Subcutaneous adipose tissue (tissue), 4 donors: ENCODE data around the gene FLT3LG. TPM values are rescaled to one million over a fixed set of nuclear protein-coding genes. Genes with fewer than 3 reads are reported as not detected.

Experiments used
- small RNA-seq: library from RNA; depleted of rRNA; stranded (forward); fragments of <200 nt; gene quantifications from one replicate; pipeline ENCODE3, GENCODE V24; 2016
- total RNA-seq, 4 donors: library from RNA; depleted of rRNA; stranded (reverse); fragments of >200 nt; gene quantifications; one replicate each; pipeline ENCODE4 v1.1.0, GENCODE V29; 2016
- TF ChIP-seq, protein P1 (sequence below): fragments of 450-650 bp; IDR thresholded peaks from one replicate; pipeline ENCODE4 v1.5.1; 2016; ENCODE audit warnings: low read depth, mild to moderate bottlenecking, control low read depth, antibody characterized with exemption, moderate library complexity

The FLT3LG gene
- total RNA-seq, 4 donors from 2014 or later, result 3.2 to 11.5 (median 4.4) TPM

DNA sequence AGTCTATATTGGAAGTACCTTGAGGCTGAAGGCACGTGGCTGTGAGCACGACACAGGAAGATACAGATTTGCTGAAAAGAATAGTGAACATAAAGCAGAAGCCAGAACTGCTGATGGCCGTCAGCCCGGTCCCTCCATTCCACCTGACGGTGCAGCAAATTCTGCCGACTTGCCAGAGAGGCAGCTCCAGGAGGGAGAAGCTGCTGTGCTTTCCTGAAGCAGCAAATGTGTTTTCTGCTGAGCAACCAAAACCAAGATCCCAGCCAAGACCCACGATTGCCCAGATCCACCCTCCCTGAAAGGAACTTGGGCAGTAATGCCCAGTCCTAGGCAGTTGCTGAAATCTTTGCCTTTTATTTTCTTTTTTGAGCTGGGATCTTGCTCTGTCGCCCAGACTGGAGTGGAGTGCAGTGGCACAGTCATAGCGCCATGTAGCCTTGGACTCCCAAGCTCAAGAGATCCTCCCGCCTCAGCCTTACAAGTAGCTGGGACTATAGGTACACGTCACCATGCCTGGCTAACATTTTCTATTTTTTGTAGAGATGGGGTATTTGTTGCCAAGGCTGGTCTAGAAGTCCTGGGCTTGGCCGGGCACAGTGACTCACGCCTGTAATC lies 46.8 kb downstream of the FLT3LG start:
- TF ChIP-seq, protein P1, sequence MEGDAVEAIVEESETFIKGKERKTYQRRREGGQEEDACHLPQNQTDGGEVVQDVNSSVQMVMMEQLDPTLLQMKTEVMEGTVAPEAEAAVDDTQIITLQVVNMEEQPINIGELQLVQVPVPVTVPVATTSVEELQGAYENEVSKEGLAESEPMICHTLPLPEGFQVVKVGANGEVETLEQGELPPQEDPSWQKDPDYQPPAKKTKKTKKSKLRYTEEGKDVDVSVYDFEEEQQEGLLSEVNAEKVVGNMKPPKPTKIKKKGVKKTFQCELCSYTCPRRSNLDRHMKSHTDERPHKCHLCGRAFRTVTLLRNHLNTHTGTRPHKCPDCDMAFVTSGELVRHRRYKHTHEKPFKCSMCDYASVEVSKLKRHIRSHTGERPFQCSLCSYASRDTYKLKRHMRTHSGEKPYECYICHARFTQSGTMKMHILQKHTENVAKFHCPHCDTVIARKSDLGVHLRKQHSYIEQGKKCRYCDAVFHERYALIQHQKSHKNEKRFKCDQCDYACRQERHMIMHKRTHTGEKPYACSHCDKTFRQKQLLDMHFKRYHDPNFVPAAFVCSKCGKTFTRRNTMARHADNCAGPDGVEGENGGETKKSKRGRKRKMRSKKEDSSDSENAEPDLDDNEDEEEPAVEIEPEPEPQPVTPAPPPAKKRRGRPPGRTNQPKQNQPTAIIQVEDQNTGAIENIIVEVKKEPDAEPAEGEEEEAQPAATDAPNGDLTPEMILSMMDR, result no peak

DNA sequence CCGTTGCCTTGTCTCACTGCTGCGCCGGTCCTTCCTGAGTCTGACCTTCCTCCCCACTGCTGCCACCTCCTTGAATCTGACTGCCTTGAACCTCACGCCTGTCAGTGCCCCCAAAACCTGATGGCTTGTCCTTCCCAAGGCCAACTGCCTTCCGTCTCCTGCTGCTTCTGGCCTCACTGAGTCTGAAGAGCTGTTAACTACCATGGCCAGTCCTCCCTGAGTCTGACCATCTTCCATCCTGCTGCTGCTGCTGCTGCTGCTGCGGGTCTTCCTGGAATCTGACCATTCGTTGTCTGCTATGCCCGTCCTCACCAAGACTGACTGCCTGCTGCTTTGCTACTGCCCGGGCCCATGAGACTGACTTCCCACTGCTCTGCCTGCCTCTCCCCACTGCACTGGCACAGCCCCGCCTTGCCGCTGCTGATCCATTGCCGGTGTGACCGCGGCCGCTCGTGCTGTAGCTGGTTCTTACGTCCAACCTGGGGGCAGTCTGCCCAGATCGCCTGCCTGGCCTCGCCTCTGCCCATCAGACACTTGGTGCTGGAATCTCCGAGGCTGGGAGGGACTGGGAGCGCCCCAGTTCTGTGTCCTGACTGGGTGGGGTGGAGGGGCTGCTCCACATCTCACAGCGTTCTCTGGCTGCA lies 50.9 kb downstream of the FLT3LG start:
- TF ChIP-seq, protein P1, result no peak

DNA sequence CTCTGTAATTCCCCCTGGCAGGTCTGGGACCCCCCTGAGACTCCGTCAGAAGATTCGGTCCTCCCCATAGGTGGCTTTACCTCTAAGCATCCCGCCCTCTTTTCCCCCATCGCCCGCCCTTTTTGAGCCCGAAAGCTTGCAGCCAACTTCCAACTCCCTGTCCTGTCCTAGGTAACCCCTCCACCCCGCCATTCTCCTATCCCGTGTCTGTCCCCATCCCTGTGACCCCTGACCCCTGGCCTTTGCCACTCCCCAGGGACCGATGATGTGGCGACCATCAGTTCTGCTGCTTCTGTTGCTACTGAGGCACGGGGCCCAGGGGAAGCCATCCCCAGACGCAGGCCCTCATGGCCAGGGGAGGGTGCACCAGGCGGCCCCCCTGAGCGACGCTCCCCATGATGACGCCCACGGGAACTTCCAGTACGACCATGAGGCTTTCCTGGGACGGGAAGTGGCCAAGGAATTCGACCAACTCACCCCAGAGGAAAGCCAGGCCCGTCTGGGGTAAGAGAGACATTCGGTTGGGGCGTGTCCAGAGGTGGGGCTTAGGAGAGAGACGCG lies 54.3 kb downstream of the FLT3LG start:
- TF ChIP-seq, protein P1, result no peak

DNA sequence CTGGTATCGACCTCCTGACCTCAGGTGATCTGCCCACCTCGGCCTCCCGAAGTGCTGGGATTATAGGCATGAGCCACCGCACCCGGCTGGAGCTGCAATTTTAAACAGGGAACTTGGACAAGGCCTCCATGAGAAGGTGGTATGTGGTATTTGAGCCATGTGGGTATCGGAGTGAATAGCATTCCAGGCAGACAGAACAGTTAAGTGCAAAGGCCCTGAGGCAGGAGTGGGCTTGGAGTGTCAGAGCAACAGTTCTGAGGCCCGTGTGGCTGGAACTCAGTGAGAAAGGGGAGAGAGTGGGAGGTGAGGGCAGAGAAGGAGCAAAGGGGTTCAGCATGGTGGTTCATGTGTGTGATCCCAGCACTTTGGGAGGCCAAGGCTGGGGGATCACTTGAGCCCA lies 56.7 kb downstream of the FLT3LG start:
- TF ChIP-seq, protein P1, result no peak

DNA sequence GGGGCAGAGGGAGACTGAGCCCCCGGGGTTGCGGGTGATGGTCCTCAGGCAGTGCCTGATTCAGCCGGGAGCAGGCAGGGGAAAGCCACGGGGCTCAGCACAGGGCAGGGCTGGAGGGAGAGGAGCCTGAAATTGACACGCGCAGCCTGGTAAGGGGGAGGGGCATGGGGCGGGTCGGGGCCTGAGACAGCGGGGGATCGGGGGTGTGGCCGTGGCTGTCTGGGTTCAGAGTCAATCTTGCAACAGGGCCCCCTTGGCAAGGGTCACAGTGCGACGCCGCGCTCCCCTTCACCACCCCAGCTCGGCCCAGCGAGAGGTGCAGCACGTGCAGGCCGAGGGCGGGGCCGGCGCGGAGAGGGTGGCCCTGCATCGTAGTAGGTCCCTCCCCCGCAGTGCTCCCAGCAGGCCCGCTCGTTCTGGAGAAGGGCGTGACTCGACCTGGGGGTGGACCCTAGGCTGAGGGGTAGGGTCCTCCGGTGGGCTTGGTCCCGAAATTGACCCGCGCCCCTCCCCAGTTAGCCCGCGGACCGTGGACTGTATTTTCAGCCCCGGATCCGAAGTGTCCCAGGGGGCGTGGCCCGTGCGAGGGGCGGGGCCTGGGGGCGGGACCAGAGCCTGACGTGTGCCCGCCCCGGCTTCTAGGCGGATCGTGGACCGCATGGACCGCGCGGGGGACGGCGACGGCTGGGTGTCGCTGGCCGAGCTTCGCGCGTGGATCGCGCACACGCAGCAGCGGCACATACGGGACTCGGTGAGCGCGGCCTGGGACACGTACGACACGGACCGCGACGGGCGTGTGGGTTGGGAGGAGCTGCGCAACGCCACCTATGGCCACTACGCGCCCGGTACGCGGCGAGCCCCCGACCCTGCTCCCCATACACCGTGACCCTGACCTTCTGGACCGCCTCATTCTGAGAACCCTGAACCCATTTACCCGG lies 59.8 kb downstream of the FLT3LG start:
- TF ChIP-seq, protein P1, result no peak

DNA sequence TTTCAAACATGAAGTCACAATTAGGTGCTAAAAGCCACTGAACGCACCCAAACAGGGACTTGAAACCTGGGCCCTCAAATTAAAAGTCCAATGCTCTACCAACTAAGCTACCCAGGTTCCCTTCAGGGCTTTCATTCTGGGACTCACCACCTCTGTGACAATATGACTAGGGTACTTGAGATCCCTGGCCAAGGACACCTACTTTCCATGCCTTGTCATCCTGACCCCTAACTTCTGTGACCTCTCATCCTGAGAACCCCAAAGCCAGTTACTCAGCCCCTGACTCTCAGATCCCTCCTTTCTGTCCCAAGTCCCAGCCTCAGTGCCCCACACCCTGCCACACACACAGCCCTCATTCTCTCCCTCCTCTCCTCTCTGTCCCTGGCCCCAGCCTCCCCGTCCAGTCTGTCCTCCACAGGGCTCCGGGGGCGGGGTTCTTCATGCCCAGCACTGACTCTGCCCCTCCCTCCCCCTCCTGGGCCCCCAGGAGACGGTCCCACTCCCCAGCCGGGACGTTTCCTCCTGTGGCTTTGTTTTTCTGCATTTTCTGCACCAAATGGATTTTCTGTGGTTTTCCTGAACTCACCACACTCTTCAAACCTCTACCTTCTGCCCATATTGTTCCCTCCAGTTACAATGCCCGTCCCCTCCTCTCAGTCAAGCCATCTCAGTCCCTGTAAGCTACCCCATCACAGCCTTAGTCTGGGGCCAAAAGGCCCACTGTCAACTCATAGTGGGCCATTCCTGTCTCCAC lies 60.8 kb downstream of the FLT3LG start:
- TF ChIP-seq, protein P1, result no peak

Small RNAs within 50 kb of the gene (small RNA-seq; reads per million reads assigned to genes)
- not detected for gene COX6CP7
- 138 reads per million, percentile 98 among the genes with 10 or more reads in this experiment for gene MIR150
- not detected for gene SNORD32A
- not detected for gene SNORD33
- not detected for gene SNORD34
- not detected for gene SNORD35A
- not detected for gene SNORD35B

Other genes starting within 250 kb of the FLT3LG start
- 1 to 10 TPM in 3 of 4 donors, under 1 TPM in 1; 0.85 to 6.0 (median 3.1) TPM for gene SLC6A16, start 149.0 kb upstream of the FLT3LG start, total RNA-seq
- 10 to 100 TPM in 3 of 4 donors, 1 to 10 TPM in 1; 8.9 to 87.4 (median 21.1) TPM for gene CD37, start 138.8 kb upstream of the FLT3LG start, total RNA-seq
- 10 to 100 TPM; 13.8 to 23.5 (median 19.6) TPM for gene TEAD2, start 111.8 kb upstream of the FLT3LG start, total RNA-seq
- gene DKKL1, start 110.3 kb upstream of the FLT3LG start, total RNA-seq, result 1 to 10 TPM in 1 of 4 donors, not detected in 3; 2.6 TPM
- gene KASH5, start 86.0 kb upstream of the FLT3LG start, total RNA-seq, result not detected
- not detected for gene PTH2, start 50.8 kb upstream of the FLT3LG start, total RNA-seq
- gene GFY, start 48.8 kb upstream of the FLT3LG start, total RNA-seq, result not detected
- gene SLC17A7, start 32.7 kb upstream of the FLT3LG start, total RNA-seq, result 1 to 10 TPM; 1.7 to 3.6 (median 2.8) TPM
- gene PIH1D1, start 22.4 kb upstream of the FLT3LG start, total RNA-seq, result 10 to 100 TPM; 53.3 to 99.7 (median 83.2) TPM
- 10 to 100 TPM; 35.4 to 80.4 (median 50.3) TPM for gene ALDH16A1, start 21.0 kb upstream of the FLT3LG start, total RNA-seq
- 1,000 to 10,000 TPM; 2,421 to 3,217 (median 2,855) TPM for gene RPL13A, start 13.4 kb downstream of the FLT3LG start, total RNA-seq
- gene RPS11, start 22.2 kb downstream of the FLT3LG start, total RNA-seq, result 1,000 to 10,000 TPM; 3,504 to 5,080 (median 4,743) TPM
- 100 to 1,000 TPM; 208 to 517 (median 336) TPM for gene FCGRT, start 38.4 kb downstream of the FLT3LG start, total RNA-seq
- gene RCN3, start 53.8 kb downstream of the FLT3LG start, total RNA-seq, result 10 to 100 TPM; 21.4 to 45.1 (median 36.7) TPM
- 10 to 100 TPM; 39.1 to 63.4 (median 49.0) TPM for gene NOSIP, start 106.3 kb downstream of the FLT3LG start, total RNA-seq
- gene PRRG2, start 107.1 kb downstream of the FLT3LG start, total RNA-seq, result under 1 TPM in 2 of 4 donors, not detected in 2; 0.51 to 0.75 TPM
- gene PRR12, start 117.0 kb downstream of the FLT3LG start, total RNA-seq, result 10 to 100 TPM in 1 of 4 donors, 1 to 10 TPM in 3; 4.6 to 15.4 (median 6.2) TPM
- gene RRAS, start 165.9 kb downstream of the FLT3LG start, total RNA-seq, result 100 to 1,000 TPM in 2 of 4 donors, 10 to 100 TPM in 2; 62.9 to 113 (median 101) TPM
- gene SCAF1, start 168.0 kb downstream of the FLT3LG start, total RNA-seq, result 10 to 100 TPM in 3 of 4 donors, 1 to 10 TPM in 1; 8.8 to 33.3 (median 11.3) TPM
- 10 to 100 TPM; 21.8 to 66.5 (median 39.0) TPM for gene IRF3, start 191.6 kb downstream of the FLT3LG start, total RNA-seq
- gene BCL2L12, start 191.7 kb downstream of the FLT3LG start, total RNA-seq, result 1 to 10 TPM; 2.1 to 7.9 (median 3.3) TPM
- gene PRMT1, start 203.1 kb downstream of the FLT3LG start, total RNA-seq, result 100 to 1,000 TPM in 1 of 4 donors, 10 to 100 TPM in 3; 63.8 to 104 (median 78.2) TPM
- gene ADM5, start 215.4 kb downstream of the FLT3LG start, total RNA-seq, result 1 to 10 TPM in 3 of 4 donors, not detected in 1; 1.0 to 2.6 (median 2.1) TPM
- gene CPT1C, start 216.9 kb downstream of the FLT3LG start, total RNA-seq, result 1 to 10 TPM in 1 of 4 donors, under 1 TPM in 2, not detected in 1; 0.38 to 2.6 (median 0.85) TPM